Measurements from ENCODE around the gene HTT.

HTT gene

GRCh38 chr4:3239998-3240920 is 165.8 kb downstream of the HTT start:
- DNase-seq, result no peak

GRCh38 chr4:3240936-3241522 is 166.5 kb downstream of the HTT start:
- no peak for DNase-seq

GRCh38 chr4:3241898-3242524 is 167.5 kb downstream of the HTT start:
- DNase-seq, result peak; percentile 31

- DNase-seq, result no peak
Measured at GRCh38 chr4:3243136-3243780, 168.8 kb downstream of the HTT start.

- DNase-seq, result no peak
Measured at GRCh38 chr4:3244002-3244401, 169.5 kb downstream of the HTT start.

GRCh38 chr4:3244747-3245146 is 170.3 kb downstream of the HTT start:
- DNase-seq, result no peak

GRCh38 chr4:3245676-3246075 is 171.2 kb downstream of the HTT start:
- DNase-seq, result no peak

GRCh38 chr4:3246458-3247398 is 172.2 kb downstream of the HTT start:
- DNase-seq, result no peak

GRCh38 chr4:3247399-3248177 is 173.1 kb downstream of the HTT start:
- no peak for DNase-seq

GRCh38 chr4:3248178-3248480 is 173.6 kb downstream of the HTT start:
- no peak for DNase-seq

GRCh38 chr4:3248811-3249661 is 174.6 kb downstream of the HTT start, which contains the start of gene MSANTD1:
TSS of gene MSANTD1 (plus strand) at chr4:3249159. CDS start at chr4:3249223, 64 bp downstream.
- DNase-seq, result peak; percentile 25

- no peak for DNase-seq
Measured at GRCh38 chr4:3249711-3250437, 175.4 kb downstream of the HTT start.

- DNase-seq, result no peak
Measured at GRCh38 chr4:3250438-3250955, 176.0 kb downstream of the HTT start.

- DNase-seq, result peak; percentile 41
Measured at GRCh38 chr4:3250956-3251690, 176.6 kb downstream of the HTT start.

GRCh38 chr4:3251691-3252479 is 177.4 kb downstream of the HTT start:
- DNase-seq, result no peak

GRCh38 chr4:3252480-3252828 is 178.0 kb downstream of the HTT start:
- DNase-seq, result no peak

- DNase-seq, result no peak
Measured at GRCh38 chr4:3252831-3253641, 178.6 kb downstream of the HTT start.
